ENCODE results near the gene IFRD2. TPM values are rescaled to one million over a fixed set of nuclear protein-coding genes. Genes with fewer than 3 reads are reported as not detected.

IFRD2 gene
- total and polyA plus RNA-seq, 2 of the 13 experiments (the other 11 are each of a cell fraction or from before 2014, with no cell fraction given) = 32.8 to 96.1 TPM

DNA sequence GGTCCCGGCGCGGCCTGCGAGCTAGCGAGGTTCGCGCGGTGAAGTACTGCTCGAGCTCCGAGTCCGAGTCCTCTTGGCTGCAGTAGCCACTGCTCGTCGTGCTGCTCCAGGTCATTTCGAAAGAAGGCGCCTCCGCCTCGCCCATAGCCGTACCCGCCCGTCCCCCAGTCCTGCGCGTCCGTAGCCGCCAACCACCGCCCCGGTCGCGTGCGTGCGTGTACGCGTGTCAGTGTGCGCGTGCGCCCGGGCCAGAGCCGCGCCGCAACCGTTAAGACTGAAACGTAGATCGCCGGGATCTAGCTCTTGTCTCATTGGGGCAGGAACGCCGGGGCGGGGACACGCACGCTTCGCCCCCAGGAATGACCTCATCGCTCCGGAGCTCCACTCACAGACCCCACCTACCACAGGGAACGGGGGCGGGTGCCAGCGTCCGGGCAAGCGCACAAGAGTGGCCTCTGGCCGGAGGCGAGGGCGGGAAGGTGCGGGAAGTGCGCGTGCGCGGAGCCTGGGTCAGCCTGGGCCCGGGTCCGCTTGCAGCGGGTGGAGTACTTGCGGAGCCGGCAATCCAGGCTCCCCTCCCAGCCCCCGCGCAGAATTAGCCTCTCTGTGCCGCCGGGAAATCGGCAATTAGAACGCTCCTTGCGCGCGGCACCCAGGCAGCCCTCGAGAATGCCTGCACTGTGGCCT lies 45.1 kb upstream of the IFRD2 start (continued):
- TF ChIP-seq CENPX (CRISPR knock-in tag; IDR thresholded peaks at IDR 0.05) (no peak), SNAPC2 (CRISPR knock-in tag; IDR thresholded peaks at IDR 0.05) (peak; percentile 72; the same call in 1 of the 2 replicates), SIX1 (CRISPR knock-in tag; IDR thresholded peaks at IDR 0.05; ENCODE audit: borderline replicate concordance) (peak; percentile 48), HMG20B (CRISPR knock-in tag; conservative IDR thresholded peaks at IDR 0.05) (no peak), LCORL (IDR thresholded peaks at IDR 0.05) (no peak), LCORL (CRISPR knock-in tag; IDR thresholded peaks at IDR 0.05) (peak; percentile 83; the same call in 1 of the 2 replicates), TAF15 (IDR thresholded peaks at IDR 0.05; ENCODE audit: low read depth, low read length, poor library complexity, severe bottlenecking) (no peak), ZNF510 (CRISPR knock-in tag; IDR thresholded peaks at IDR 0.05; ENCODE audit: low read depth) (no peak), FOXA3 (CRISPR knock-in tag; IDR thresholded peaks at IDR 0.05) (peak; percentile 13; the same call in 1 of the 2 replicates), ZNF263 (CRISPR knock-in tag; IDR thresholded peaks at IDR 0.05) (peak; percentile 9), ZNF180 (CRISPR knock-in tag; IDR thresholded peaks at IDR 0.05; ENCODE audit: borderline replicate concordance, low read depth) (no peak), ZNF234 (CRISPR knock-in tag; conservative IDR thresholded peaks at IDR 0.05) (no peak), TCF7 (IDR thresholded peaks at IDR 0.05; ENCODE audit: low read depth) (no peak), TARDBP (CRISPR knock-in tag; IDR thresholded peaks at IDR 0.05) (peak; percentile 87), ZNF629 (CRISPR knock-in tag; conservative IDR thresholded peaks at IDR 0.05) (no peak; the same call in 1 of the 2 replicates)
- TF ChIP-seq, protein P1, sequence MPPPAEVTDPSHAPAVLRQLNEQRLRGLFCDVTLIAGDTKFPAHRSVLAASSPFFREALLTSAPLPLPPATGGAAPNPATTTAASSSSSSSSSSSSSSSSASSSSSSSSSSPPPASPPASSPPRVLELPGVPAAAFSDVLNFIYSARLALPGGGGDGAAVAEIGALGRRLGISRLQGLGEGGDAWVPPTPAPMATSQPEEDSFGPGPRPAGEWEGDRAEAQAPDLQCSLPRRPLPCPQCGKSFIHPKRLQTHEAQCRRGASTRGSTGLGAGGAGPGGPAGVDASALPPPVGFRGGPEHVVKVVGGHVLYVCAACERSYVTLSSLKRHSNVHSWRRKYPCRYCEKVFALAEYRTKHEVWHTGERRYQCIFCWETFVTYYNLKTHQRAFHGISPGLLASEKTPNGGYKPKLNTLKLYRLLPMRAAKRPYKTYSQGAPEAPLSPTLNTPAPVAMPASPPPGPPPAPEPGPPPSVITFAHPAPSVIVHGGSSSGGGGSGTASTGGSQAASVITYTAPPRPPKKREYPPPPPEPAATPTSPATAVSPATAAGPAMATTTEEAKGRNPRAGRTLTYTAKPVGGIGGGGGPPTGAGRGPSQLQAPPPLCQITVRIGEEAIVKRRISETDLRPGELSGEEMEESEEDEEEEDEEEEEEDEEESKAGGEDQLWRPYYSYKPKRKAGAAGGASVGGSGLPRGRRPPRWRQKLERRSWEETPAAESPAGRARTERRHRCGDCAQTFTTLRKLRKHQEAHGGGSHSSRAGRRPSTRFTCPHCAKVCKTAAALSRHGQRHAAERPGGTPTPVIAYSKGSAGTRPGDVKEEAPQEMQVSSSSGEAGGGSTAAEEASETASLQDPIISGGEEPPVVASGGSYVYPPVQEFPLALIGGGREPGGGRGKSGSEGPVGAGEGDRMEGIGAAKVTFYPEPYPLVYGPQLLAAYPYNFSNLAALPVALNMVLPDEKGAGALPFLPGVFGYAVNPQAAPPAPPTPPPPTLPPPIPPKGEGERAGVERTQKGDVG (CRISPR knock-in tag; IDR thresholded peaks at IDR 0.05; ENCODE audit: borderline replicate concordance) = no peak
- TF ChIP-seq, protein P2, sequence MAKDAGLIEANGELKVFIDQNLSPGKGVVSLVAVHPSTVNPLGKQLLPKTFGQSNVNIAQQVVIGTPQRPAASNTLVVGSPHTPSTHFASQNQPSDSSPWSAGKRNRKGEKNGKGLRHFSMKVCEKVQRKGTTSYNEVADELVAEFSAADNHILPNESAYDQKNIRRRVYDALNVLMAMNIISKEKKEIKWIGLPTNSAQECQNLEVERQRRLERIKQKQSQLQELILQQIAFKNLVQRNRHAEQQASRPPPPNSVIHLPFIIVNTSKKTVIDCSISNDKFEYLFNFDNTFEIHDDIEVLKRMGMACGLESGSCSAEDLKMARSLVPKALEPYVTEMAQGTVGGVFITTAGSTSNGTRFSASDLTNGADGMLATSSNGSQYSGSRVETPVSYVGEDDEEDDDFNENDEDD (CRISPR knock-in tag; IDR thresholded peaks at IDR 0.05; ENCODE audit: borderline replicate concordance) = peak; percentile 86
- TF ChIP-seq, protein P3, sequence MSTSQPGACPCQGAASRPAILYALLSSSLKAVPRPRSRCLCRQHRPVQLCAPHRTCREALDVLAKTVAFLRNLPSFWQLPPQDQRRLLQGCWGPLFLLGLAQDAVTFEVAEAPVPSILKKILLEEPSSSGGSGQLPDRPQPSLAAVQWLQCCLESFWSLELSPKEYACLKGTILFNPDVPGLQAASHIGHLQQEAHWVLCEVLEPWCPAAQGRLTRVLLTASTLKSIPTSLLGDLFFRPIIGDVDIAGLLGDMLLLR (CRISPR knock-in tag; IDR thresholded peaks at IDR 0.05) = peak; percentile 32
- TF ChIP-seq, protein P4, sequence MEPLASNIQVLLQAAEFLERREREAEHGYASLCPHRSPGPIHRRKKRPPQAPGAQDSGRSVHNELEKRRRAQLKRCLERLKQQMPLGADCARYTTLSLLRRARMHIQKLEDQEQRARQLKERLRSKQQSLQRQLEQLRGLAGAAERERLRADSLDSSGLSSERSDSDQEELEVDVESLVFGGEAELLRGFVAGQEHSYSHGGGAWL (CRISPR knock-in tag; IDR thresholded peaks at IDR 0.05) = peak; percentile 81; the same call in 1 of the 2 replicates
- TF ChIP-seq, protein P5, sequence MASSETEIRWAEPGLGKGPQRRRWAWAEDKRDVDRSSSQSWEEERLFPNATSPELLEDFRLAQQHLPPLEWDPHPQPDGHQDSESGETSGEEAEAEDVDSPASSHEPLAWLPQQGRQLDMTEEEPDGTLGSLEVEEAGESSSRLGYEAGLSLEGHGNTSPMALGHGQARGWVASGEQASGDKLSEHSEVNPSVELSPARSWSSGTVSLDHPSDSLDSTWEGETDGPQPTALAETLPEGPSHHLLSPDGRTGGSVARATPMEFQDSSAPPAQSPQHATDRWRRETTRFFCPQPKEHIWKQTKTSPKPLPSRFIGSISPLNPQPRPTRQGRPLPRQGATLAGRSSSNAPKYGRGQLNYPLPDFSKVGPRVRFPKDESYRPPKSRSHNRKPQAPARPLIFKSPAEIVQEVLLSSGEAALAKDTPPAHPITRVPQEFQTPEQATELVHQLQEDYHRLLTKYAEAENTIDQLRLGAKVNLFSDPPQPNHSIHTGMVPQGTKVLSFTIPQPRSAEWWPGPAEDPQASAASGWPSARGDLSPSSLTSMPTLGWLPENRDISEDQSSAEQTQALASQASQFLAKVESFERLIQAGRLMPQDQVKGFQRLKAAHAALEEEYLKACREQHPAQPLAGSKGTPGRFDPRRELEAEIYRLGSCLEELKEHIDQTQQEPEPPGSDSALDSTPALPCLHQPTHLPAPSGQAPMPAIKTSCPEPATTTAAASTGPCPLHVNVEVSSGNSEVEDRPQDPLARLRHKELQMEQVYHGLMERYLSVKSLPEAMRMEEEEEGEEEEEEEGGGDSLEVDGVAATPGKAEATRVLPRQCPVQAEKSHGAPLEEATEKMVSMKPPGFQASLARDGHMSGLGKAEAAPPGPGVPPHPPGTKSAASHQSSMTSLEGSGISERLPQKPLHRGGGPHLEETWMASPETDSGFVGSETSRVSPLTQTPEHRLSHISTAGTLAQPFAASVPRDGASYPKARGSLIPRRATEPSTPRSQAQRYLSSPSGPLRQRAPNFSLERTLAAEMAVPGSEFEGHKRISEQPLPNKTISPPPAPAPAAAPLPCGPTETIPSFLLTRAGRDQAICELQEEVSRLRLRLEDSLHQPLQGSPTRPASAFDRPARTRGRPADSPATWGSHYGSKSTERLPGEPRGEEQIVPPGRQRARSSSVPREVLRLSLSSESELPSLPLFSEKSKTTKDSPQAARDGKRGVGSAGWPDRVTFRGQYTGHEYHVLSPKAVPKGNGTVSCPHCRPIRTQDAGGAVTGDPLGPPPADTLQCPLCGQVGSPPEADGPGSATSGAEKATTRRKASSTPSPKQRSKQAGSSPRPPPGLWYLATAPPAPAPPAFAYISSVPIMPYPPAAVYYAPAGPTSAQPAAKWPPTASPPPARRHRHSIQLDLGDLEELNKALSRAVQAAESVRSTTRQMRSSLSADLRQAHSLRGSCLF (CRISPR knock-in tag; IDR thresholded peaks at IDR 0.05; ENCODE audit: borderline replicate concordance) = no peak

All from HepG2 (cell line).